Naive B cell (primary cell): Measurements from ENCODE around the gene PIK3CG. TPM values are rescaled to one million over a fixed set of nuclear protein-coding genes. Genes with fewer than 3 reads are reported as not detected.
"Not testable (repeated sequence)": the region's sequence is repeated elsewhere in the genome, so short reads cannot be mapped to it uniquely, and the experiment has no call there.

Experiments used
- ATAC-seq, 2 donors: fragments of 150-1000 bp; cut with Tn5 transposase; 2 replicates each; pipeline ENCODE4 v1.10.0; 2021; ENCODE audit warnings: low read depth in 2 of 2, mild to moderate bottlenecking in 2 of 2, moderate library complexity in 2 of 2
- DNase-seq: peaks from one replicate; pipeline ENCODE4 v3.0.0; 2022
- H3K27ac Mint-ChIP-seq, 6 donors: one replicate each; pipeline ENCODE4 v1.8.0; 2020 to 2022; ENCODE audit warnings: mild to moderate bottlenecking in 6 of 6, mixed read lengths in 6 of 6, moderate library complexity in 5 of 6, inconsistent platforms in 2 of 6
- H3K27me3 Mint-ChIP-seq, 3 donors: one replicate each; pipeline ENCODE4 v1.8.0; 2021 to 2022; ENCODE audit warnings: mixed read lengths in 3 of 3, mild to moderate bottlenecking in 1 of 3
- H3K36me3 Mint-ChIP-seq, 2 donors: one replicate each; pipeline ENCODE4 v1.8.0; 2020 to 2022; ENCODE audit warnings: mixed read lengths in 2 of 2, inconsistent platforms in 1 of 2, mild to moderate bottlenecking in 1 of 2
- H3K4me1 Mint-ChIP-seq, 3 donors: one replicate each; pipeline ENCODE4 v1.8.0; 2020 to 2022; ENCODE audit warnings: mixed read lengths in 3 of 3, inconsistent platforms in 1 of 3, mild to moderate bottlenecking in 1 of 3, moderate library complexity in 1 of 3
- H3K4me3 Mint-ChIP-seq, 8 donors: one replicate each; pipeline ENCODE4 v1.8.0; 2020 to 2022; ENCODE audit warnings: mild to moderate bottlenecking in 8 of 8, mixed read lengths in 8 of 8, moderate library complexity in 8 of 8, inconsistent platforms in 2 of 8
- H3K9me3 Mint-ChIP-seq, 7 donors: one replicate each; pipeline ENCODE4 v1.8.0; 2020 to 2022; ENCODE audit warnings: mixed read lengths in 7 of 7, mild to moderate bottlenecking in 5 of 7, inconsistent platforms in 2 of 7, moderate library complexity in 1 of 7
- polyA plus RNA-seq, 6 donors: library from polyadenylated mRNA; unstranded; fragments of 300-500 nt; fragmentation: Illumina TruSeq; gene quantifications; one replicate each; pipeline ENCODE4 v1.2.3, GENCODE V29; 2021; ENCODE audit warnings: low read depth in 6 of 6

PIK3CG gene
- polyA plus RNA-seq, 6 donors from 2014 or later: 33.8 to 57.3 (median 37.5) TPM

GRCh38 chr7:106878748-106879439 lies 13.8 kb downstream of the PIK3CG start:
- H3K4me1 Mint-ChIP-seq: peaks cover 34 to 56% (median 35%) of the 10 kb centered on the region in 3 donors
- peaks cover 0 to 6% (median 0%) of the 10 kb centered on the region in 7 donors for H3K9me3 Mint-ChIP-seq
- ATAC-seq (no peak), DNase-seq (no peak)
- H3K36me3 Mint-ChIP-seq: peaks cover 62 to 69% of the 10 kb centered on the region in 2 donors
- H3K27me3 Mint-ChIP-seq: no peaks in the 10 kb centered on the region
- no peak overlapping the region for H3K4me3 Mint-ChIP-seq
- peak overlapping the region in 2 of 6 donors; percentile 33 to 65 for H3K27ac Mint-ChIP-seq

GRCh38 chr7:106881984-106882383 lies 16.9 kb downstream of the PIK3CG start:
- no peak overlapping the region for H3K4me3 Mint-ChIP-seq

GRCh38 chr7:106883456-106884026 lies 18.5 kb downstream of the PIK3CG start:
- Mint-ChIP-seq H3K36me3 (peaks cover 67 to 75% of the 10 kb centered on the region in 2 donors), H3K27me3 (no peaks in the 10 kb centered on the region), H3K4me1 (peaks cover 27 to 43% (median 39%) of the 10 kb centered on the region in 3 donors), H3K9me3 (no peaks in the 10 kb centered on the region), H3K4me3 (peak overlapping the region in 4 of 8 donors; percentile 20 to 65 (median 54)), H3K27ac (peak overlapping the region in 4 of 6 donors; percentile 4 to 83 (median 76))
- ATAC-seq (peak; percentile 81 to 85), DNase-seq (no peak)

More at GRCh38 chr7:106881984-106882383, 16.9 kb downstream of the PIK3CG start:
- no peak for ATAC-seq
- Mint-ChIP-seq H3K4me1 (peaks cover 35 to 52% (median 43%) of the 10 kb centered on the region in 3 donors), H3K27me3 (no peaks in the 10 kb centered on the region), H3K9me3 (no peaks in the 10 kb centered on the region), H3K36me3 (peaks cover 72 to 79% of the 10 kb centered on the region in 2 donors), H3K27ac (peak overlapping the region in 1 of 6 donors; percentile 4)
- no peak for DNase-seq

- Mint-ChIP-seq H3K27me3 (no peaks in the 10 kb centered on the region), H3K4me3 (no peak overlapping the region), H3K9me3 (no peaks in the 10 kb centered on the region), H3K36me3 (peaks cover 55 to 67% of the 10 kb centered on the region in 2 donors), H3K27ac (peak overlapping the region in 2 of 6 donors; percentile 19 to 21), H3K4me1 (peaks cover 28 to 44% (median 42%) of the 10 kb centered on the region in 3 donors)
- ATAC-seq (no peak), DNase-seq (no peak)
These were observed 20.6 kb downstream of the PIK3CG start for GRCh38 chr7:106885652-106886051.

- peak overlapping the region in 3 of 6 donors; percentile 7 to 42 (median 20) for H3K27ac Mint-ChIP-seq
- no peak for ATAC-seq
- peaks cover 63 to 72% of the 10 kb centered on the region in 2 donors for H3K36me3 Mint-ChIP-seq
- no peak for DNase-seq
- H3K4me3 Mint-ChIP-seq: no peak overlapping the region
- no peaks in the 10 kb centered on the region for H3K9me3 Mint-ChIP-seq
- H3K27me3 Mint-ChIP-seq: no peaks in the 10 kb centered on the region
- peaks cover 34 to 48% (median 39%) of the 10 kb centered on the region in 3 donors for H3K4me1 Mint-ChIP-seq
These were observed 22.3 kb downstream of the PIK3CG start for GRCh38 chr7:106887421-106887820.

- Mint-ChIP-seq H3K36me3 (peaks cover 62 to 70% of the 10 kb centered on the region in 2 donors), H3K27ac (peak overlapping the region in 1 of 6 donors; percentile 65), H3K27me3 (no peaks in the 10 kb centered on the region), H3K4me3 (peak overlapping the region in 1 of 8 donors; percentile 73), H3K4me1 (peaks cover 31 to 45% (median 38%) of the 10 kb centered on the region in 3 donors), H3K9me3 (no peaks in the 10 kb centered on the region)
- DNase-seq: no peak
- no peak for ATAC-seq
These were observed 23.1 kb downstream of the PIK3CG start for GRCh38 chr7:106888204-106888603.

GRCh38 chr7:106890952-106891351 lies 25.9 kb downstream of the PIK3CG start:
- Mint-ChIP-seq H3K27me3 (no peaks in the 10 kb centered on the region), H3K9me3 (no peaks in the 10 kb centered on the region), H3K4me3 (no peak overlapping the region), H3K27ac (peak overlapping the region in 1 of 6 donors; percentile 97), H3K4me1 (peaks cover 39 to 43% (median 42%) of the 10 kb centered on the region in 3 donors), H3K36me3 (peaks cover 46% of the 10 kb centered on the region in 2 donors)
- no peak for DNase-seq
- no peak for ATAC-seq

GRCh38 chr7:106891548-106892410 lies 26.7 kb downstream of the PIK3CG start:
- DNase-seq (no peak), ATAC-seq (no peak)
- H3K36me3 Mint-ChIP-seq: peaks cover 46% of the 10 kb centered on the region in 2 donors
- peaks cover 37 to 50% (median 40%) of the 10 kb centered on the region in 3 donors for H3K4me1 Mint-ChIP-seq
- H3K27me3 Mint-ChIP-seq: no peaks in the 10 kb centered on the region
- H3K27ac Mint-ChIP-seq: peak overlapping the region in 4 of 6 donors; percentile 5 to 54 (median 32)
- H3K4me3 Mint-ChIP-seq: no peak overlapping the region
- H3K9me3 Mint-ChIP-seq: no peaks in the 10 kb centered on the region

- Mint-ChIP-seq H3K4me1 (peaks cover 43 to 57% (median 49%) of the 10 kb centered on the region in 3 donors), H3K36me3 (peaks cover 56% of the 10 kb centered on the region in 2 donors), H3K9me3 (peaks cover 0 to 6% (median 4%) of the 10 kb centered on the region in 7 donors), H3K27me3 (no peaks in the 10 kb centered on the region), H3K4me3 (no peak overlapping the region), H3K27ac (peak overlapping the region in 3 of 6 donors; percentile 15 to 61 (median 19))
- no peak for ATAC-seq
- DNase-seq: no peak
These were observed 28.5 kb downstream of the PIK3CG start for GRCh38 chr7:106893591-106893990.

GRCh38 chr7:106895246-106895864 lies 30.3 kb downstream of the PIK3CG start:
- Mint-ChIP-seq H3K27me3 (no peaks in the 10 kb centered on the region), H3K4me3 (peak overlapping the region in 4 of 8 donors; percentile 33 to 52 (median 40)), H3K27ac (peak overlapping the region; percentile 70 to 92 (median 76)), H3K9me3 (peaks cover 0 to 6% (median 4%) of the 10 kb centered on the region in 7 donors), H3K36me3 (peaks cover 58 to 60% of the 10 kb centered on the region in 2 donors), H3K4me1 (peaks cover 55 to 74% (median 62%) of the 10 kb centered on the region in 3 donors)
- DNase-seq (peak; percentile 72), ATAC-seq (peak; percentile 95 to 98)

- no peak overlapping the region for H3K4me3 Mint-ChIP-seq
- no peak for DNase-seq
- no peak for ATAC-seq
- H3K27ac Mint-ChIP-seq: peak overlapping the region in 5 of 6 donors; percentile 70 to 89 (median 86)
- H3K36me3 Mint-ChIP-seq: peaks cover 55 to 60% of the 10 kb centered on the region in 2 donors
- H3K4me1 Mint-ChIP-seq: peaks cover 57 to 78% (median 71%) of the 10 kb centered on the region in 3 donors
- no peaks in the 10 kb centered on the region for H3K27me3 Mint-ChIP-seq
- H3K9me3 Mint-ChIP-seq: peaks cover 0 to 6% (median 4%) of the 10 kb centered on the region in 7 donors
These were observed 31.1 kb downstream of the PIK3CG start for GRCh38 chr7:106896231-106896630.

- Mint-ChIP-seq H3K36me3 (peaks cover 55 to 56% of the 10 kb centered on the region in 2 donors), H3K4me1 (peaks cover 60 to 79% (median 76%) of the 10 kb centered on the region in 3 donors), H3K27ac (peak overlapping the region in 2 of 6 donors; percentile 38 to 65)
- H3K27me3 Mint-ChIP-seq, H3K4me3 Mint-ChIP-seq, H3K9me3 Mint-ChIP-seq, DNase-seq, ATAC-seq: not testable (repeated sequence)
These were observed 32.5 kb downstream of the PIK3CG start for GRCh38 chr7:106897553-106897952.
